ENCODE measurements around the gene NDUFA11. TPM values are rescaled to one million over a fixed set of nuclear protein-coding genes. Genes with fewer than 3 reads are reported as not detected.

Gene NDUFA11
- total and polyA plus RNA-seq, 2 of the 13 experiments (the other 11 are each of a cell fraction or from before 2014, with no cell fraction given), result 286 to 378 TPM

GRCh38 chr19:5870986-5871394 lies 32.6 kb downstream of the NDUFA11 start (continued):
- peak; percentile 97 for TF ChIP-seq KDM3A (CRISPR knock-in tag; IDR thresholded peaks at IDR 0.05; ENCODE audit: low read depth)
- peak; percentile 67; the same call in 1 of the 2 replicates for TF ChIP-seq ZBTB49 (CRISPR knock-in tag; IDR thresholded peaks at IDR 0.05; ENCODE audit: borderline replicate concordance)
- no peak for TF ChIP-seq TCF7L2 (IDR thresholded peaks at IDR 0.05; ENCODE audit: low read depth, low read length)
- no peak for TF ChIP-seq ZNF446 (CRISPR knock-in tag; IDR thresholded peaks at IDR 0.05)
- TF ChIP-seq SP4 (CRISPR knock-in tag; IDR thresholded peaks at IDR 0.05), result peak; percentile 43; the same call in 1 of the 2 replicates
- 0 out of 2 replicates have a peak, but pooled peaks have one; percentile 42 for TF ChIP-seq TOPORS (CRISPR knock-in tag; IDR thresholded peaks at IDR 0.05)
- TF ChIP-seq MNT (IDR thresholded peaks at IDR 0.05), result peak; percentile 18; the same call in 1 of the 2 replicates
- TF ChIP-seq PHB2 (IDR thresholded peaks at IDR 0.05; ENCODE audit: partially characterized antibody), result no peak
- peak; percentile 91 for TF ChIP-seq SKIL (CRISPR knock-in tag; IDR thresholded peaks at IDR 0.05; ENCODE audit: borderline replicate concordance)
- peak; percentile 93 for TF ChIP-seq ZBTB37 (CRISPR knock-in tag; IDR thresholded peaks at IDR 0.05)
- TF ChIP-seq RCOR2 (CRISPR knock-in tag; IDR thresholded peaks at IDR 0.05), result peak; percentile 99
- no peak for TF ChIP-seq ZNF44 (CRISPR knock-in tag; IDR thresholded peaks at IDR 0.05)
- no peak for TF ChIP-seq XRCC5 (optimal IDR thresholded peaks at IDR 0.05; ENCODE audit: low read length)
- peak; percentile 87; the same call in 1 of the 2 replicates for TF ChIP-seq MTA1 (CRISPR knock-in tag; IDR thresholded peaks at IDR 0.05; ENCODE audit: borderline replicate concordance)
- no peak for TF ChIP-seq ZSCAN20 (CRISPR knock-in tag; IDR thresholded peaks at IDR 0.05; ENCODE audit: borderline replicate concordance)
- TF ChIP-seq BRCA1 (CRISPR knock-in tag; IDR thresholded peaks at IDR 0.05), result no peak
- TF ChIP-seq BORCS8-MEF2B (CRISPR knock-in tag; IDR thresholded peaks at IDR 0.05), result 0 out of 2 replicates have a peak, but pooled peaks have one; percentile 29
- no peak for TF ChIP-seq AGO2 (optimal IDR thresholded peaks at IDR 0.05; ENCODE audit: low read depth, low read length)
- no peak for TF ChIP-seq RARG (CRISPR knock-in tag; IDR thresholded peaks at IDR 0.05; ENCODE audit: low read depth)
- TF ChIP-seq ELF3 (CRISPR knock-in tag; IDR thresholded peaks at IDR 0.05), result peak; percentile 96
- peak; percentile 44; the same call in 1 of the 2 replicates for TF ChIP-seq HIVEP1 (CRISPR knock-in tag; IDR thresholded peaks at IDR 0.05)
- peak; percentile 48; the same call in 1 of the 2 replicates for TF ChIP-seq UBTF (CRISPR knock-in tag; IDR thresholded peaks at IDR 0.05)
